Fibroblast of skin of scalp (primary cell): ENCODE results near the gene PDILT.

ENCODE experiments used
- DNase-seq: peaks from one replicate; pipeline ENCODE4 v3.0.0-alpha.2; 2013

PDILT gene

DNA sequence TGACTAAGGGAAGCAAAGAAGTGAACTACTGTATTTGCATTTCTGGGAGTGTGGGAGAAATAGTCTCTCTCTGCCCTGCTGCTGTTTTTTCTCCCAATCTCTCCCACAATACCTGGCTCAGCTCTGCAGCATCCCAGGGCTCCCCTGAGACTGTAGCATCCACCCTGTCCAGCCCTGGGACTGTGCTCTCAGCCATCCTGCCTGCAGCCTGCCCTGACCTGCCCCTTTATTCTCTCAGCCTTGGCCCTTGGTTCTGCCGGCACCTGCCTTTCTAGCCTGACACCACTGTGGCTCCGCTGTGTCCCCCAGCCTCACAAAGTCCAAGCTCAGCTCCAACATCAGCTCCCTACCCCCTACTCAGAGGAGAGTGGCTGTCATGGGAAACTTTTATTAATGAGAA lies 1.9 kb downstream of the PDILT start:
- DNase-seq = no peak

DNA sequence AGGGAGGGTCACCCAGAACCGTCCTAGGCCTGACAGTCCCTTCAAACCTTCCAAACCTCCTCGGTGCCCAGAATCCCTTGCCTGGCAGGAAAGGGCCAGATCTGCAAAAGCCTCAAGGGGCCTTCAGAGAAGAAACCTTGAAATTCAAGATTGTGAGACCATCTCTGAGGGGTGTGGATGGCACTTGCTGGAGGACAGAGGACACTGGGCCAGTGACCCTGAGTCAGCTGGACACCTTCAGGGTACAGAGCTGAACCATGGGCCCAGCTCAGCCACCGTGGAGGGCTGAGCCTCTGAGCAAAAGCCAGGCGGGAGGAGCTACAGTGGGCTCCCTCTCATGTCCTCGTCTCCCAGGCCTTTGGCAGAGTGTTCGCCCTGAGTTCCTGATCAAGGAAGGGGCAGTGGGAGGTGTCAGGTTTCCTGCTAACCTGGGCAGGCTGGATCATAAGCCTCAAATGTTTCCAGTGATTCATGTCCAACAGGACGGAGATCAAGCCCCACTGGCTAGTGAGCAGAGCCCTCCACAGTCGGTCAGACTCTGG lies 3.0 kb downstream of the PDILT start:
- no peak for DNase-seq

DNA sequence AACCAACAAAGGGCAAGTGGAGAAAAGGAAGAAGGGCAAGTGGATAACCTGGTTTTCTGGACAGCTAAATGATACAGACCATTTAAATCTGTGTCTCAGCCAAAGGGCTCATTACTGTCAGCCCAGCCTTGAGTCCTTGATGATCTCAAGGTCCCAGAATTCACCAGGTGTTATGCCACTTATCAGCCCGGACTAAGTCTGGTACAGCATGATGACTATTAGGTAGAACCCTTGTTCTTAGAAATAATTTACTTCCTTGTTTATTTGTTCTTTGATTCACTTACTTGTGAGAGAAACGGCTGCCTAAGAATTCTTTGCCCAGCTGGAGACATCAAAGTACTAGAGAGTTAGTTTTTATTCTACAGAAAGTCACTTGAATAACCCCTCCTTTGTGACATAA lies 3.5 kb downstream of the PDILT start:
- DNase-seq = no peak

DNA sequence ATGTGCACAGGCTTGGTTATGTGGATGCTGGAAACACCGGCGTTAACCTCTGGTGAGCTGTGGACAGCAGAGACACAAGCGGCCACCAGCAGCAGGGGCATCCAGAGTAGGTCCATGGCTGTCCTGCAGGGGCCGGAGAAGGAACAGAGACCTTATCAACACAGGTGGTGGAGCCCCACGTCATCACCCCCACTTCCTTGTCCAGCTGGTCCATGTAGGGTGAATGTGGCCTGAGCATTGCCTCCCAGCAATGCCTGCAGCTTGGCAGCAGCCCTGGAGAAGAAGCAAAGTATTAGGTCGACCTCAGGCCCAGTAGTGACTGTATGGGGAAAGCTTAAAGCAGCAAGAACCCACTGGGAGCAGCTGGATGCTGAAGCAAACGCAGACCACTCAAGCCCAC lies 5.4 kb downstream of the PDILT start:
- DNase-seq = no peak

DNA sequence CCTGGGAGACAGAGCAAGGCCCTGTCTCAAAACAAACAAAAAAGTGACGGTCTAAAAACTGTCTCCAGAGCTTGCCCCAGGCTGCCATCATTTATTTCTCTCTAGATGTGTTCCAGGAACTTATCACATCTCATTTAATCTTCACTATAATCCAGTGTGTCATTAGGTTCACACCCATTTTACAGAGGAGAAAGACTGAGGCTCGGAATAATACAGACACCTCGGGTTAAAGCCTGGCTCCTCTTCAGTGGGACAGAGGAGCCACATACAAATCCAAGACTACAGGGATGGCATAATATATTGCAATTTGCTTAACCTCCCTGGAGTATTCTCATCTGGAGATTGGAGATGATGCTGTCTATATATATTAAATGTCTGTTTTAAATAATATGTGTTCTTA lies 5.9 kb downstream of the PDILT start:
- no peak for DNase-seq

DNA sequence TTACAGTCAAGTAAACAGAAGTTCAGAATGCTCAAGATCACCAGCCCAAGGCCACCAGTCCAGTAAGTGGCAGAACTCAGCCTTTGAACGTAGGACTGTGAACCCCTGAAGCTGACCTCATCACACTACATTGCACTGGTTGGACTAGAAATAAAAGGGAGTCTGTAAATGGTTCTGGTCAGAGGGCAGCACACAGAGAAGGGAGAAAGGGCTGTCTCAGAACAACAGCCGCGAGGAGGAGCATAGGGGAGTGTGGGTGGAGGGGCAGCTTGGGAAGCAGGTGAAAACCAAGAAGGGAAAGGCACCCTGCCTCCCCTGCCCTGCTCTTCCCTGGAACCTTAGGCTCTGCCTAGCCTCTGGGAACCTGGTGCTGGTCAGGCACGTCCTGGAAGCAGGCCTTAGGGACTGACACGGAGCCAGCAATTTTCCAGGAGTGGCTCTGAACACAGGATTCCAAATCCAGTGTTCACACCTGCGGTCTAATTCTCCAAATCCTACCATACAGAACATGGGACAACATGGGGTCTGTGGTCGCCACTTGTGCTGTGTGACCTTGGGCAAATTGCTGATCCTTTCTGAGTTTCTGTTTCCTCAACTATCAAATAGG lies 7.0 kb downstream of the PDILT start:
- DNase-seq = no peak

DNA sequence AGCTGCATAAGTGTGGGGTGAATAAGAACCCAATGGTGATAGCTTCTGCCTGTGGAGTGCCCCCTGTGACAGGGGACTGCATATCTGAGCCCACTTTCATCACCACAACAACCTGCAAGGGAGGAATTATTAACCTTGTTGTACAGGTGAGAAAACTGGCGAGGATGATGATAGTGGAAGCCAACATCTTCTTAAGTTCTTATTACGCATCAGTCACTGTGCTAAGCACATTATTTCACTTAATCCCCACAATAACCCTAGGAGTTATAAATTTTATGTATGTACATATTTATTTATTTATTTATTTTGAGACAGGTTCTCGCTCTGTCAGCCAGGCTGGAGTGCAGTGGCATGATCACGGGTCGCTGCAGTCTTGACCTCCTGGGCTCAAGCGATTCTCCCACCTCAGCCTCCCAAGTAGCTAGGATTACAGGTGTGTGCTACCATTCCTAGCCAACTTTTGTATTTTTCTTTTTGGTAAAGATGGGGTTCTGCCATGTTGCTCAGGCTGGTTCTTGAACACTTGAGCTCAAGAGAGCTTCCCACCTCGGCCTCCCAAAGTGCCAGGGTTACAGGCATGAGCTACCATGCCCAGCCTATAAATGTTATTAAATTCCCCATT lies 7.6 kb downstream of the PDILT start:
- DNase-seq = no peak

DNA sequence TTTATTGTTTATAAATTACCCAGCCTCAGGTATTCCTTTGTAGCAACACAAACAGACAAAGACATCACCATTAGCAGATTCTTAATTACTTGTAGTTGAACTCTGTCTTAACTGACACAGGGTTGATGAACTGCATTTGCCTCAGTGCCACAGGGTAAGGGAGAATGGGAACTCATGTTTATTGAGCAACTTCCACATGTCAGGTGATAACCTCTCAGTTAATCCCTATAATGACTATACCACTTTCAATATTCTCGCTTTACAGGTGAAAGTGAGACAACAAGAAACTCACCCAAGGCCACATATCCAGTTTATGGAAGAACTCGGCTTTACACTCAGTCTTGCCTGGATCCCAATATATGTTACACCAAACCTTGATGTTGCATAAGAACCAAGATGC lies 8.6 kb downstream of the PDILT start:
- no peak for DNase-seq

DNA sequence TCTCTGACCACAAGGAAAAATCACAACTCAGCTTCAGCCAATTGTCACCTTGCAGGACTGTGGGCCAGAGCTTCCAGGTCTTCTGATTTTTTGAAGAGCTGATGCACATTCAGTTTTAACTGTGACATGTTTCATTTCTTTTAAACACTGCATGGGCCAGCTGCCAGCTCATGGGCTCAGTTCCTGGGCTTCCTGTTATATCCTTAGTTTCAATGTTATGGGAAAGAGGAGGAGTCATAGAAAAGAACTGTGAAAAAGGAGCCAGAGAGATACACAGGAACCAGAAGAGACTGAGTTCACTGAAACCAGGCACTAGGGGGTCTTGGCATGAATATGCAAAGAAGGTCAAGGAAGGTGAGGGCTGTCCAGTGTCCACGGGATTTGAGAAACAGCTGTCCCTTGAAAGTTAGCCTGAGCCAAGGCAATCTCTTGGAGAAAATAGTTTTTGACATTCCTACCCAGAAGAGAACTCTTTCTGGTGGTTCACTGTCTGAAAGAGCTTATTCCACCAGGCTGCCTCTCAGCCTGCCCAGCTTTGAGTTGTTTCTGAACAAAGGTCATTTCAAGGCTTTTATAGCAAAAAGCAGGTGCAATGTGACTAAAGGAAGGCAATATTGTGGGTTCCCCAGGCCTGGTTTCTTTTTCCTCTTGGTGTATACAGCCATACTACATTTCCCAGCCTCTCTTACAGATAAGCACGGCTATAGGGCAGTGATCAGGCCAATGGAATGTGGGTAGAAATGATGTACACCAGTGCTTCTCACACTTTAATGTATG lies 10.5 kb downstream of the PDILT start:
- DNase-seq = no peak

DNA sequence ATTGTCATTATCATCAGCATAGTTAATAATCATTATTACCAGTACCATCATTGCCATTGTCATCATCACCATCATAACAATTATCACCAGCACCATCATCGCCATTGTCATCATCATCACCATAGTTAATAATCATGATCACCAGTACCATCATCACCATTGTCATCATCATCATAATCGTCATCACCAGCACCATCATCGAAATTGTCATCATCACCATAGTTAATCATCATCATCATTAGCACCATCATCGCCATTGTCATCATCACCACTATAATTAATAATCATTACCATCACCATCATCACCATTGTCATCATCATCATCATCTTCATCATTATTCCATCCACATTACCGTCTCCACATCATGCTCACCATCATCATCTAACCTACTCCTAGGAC lies 13.5 kb downstream of the PDILT start:
- DNase-seq = no peak

DNA sequence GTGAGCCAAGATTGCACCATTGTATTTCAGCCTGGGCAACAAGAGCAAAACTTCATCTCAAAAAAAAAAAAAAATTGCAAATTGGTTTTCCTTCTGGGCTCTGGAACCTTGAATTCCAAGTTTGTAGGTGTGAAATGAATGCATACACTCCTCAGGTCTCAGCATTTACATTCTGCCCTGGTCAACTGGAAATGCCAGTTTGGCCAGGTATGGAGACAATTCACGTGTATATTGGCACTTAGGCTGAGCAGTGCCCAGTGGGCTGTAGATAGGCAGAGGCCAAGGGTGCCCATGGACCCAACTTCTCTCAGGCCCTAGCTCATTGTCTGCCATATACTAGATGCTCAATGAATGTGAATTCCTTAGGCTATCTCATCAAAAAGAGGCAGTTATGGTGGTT lies 15.7 kb downstream of the PDILT start:
- no peak for DNase-seq

DNA sequence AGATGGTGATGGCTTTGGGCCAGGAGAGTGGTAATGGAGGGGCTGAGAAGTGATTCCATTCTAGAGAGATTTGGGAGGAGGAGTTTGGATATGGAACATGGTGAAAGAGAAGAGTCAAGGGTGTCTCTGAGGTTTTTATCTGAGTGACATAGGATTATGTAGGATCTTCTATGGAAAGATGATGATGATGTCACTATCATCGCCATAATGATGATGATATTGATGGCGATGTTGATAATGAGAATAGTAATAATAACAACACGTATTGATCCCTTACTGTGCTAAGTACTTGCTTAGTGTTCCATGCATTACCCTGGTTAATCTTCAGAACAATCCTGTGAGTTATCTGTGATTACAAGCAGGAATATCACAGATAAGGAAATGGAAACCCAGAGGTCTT lies 16.6 kb downstream of the PDILT start:
- DNase-seq = no peak

DNA sequence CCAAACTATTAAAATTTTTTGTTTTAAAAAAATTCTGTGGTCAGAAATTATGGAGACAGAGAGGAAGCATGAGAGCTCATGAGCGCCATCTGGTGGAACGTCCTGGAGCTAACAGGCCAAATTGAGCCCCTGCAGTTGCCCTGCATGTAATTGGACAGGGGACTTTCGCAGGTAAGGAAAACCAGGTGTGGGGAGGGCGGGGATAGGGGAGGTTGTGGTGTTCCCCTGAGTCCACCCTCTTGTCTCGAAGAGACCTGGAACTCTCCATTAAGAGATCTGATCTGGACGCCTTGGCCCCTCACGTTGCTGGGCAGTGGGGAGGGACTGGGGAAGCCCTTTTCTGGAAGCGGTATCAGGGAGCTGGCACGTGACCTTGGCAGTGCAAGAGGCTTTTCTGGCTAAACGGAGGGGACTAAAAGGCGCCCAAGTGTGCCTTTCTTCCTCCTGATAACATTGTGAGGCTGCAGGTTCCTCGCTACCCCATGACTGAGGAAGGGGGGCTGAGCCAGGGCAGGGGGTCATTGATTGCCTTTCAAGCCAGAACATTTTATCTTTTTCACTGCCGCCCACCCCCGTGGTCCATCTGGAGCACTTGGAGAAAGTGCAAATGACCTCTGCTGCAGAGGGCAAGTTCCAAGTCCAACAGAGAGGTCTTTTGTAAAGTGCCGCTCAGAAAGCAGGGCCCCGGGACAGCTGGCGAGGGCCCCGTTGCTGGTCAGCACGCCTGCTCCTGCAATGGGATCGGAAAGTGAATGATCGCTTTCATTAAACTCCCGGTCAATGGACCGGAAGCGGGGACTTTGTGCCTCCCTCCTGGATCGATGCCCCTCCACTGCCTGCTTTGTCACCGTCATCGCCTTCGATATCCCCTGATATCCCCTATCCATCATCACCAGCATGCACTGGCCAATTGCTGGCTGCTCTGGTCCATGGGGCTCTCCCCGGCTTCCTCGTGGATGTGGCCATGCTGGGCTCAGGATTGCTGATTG lies 18.4 kb downstream of the PDILT start:
- peak; percentile 39 for DNase-seq

DNA sequence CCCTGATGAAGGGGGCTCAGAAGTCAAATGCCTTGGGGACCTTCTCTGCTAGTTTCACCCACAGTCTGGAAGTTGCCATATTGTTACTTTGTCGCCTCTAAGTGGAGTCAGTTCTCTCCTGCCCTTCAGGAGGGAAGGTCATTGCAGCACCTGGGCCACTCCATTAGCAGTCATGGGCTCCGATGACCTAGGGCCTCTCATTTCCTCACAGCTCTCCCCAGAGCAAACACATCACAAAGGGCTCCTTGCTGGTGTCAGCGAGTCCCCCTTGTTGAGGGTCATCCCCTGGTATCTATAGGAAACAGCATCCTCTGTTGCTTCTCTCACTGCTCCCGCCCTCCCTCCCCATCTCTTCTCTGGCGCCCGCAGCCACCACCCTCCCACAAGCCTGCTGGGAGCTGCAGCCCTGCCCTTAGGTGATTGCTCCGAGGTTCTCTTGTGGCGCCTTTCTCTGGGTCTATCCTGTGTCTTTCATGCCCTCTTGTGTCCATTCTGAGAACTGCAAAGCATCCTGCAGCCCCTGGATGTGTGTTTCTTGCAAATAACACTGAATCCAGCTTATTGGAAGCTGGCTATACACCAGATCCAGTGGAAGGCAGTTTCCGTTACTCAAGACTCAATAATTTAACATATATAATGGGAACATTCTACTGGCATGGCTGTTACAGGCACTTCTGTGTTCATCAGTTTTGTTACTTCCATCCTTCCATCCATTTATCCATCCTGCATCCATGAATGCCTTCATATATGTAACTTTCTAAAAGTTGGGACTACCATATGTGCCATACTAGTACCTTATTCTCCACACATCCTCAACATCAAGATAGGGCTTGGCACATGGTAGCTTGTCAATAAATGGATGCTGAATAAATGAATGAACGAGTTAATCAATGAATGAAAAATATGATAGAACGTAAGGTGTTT lies 21.2 kb downstream of the PDILT start:
- DNase-seq = peak; percentile 49

DNA sequence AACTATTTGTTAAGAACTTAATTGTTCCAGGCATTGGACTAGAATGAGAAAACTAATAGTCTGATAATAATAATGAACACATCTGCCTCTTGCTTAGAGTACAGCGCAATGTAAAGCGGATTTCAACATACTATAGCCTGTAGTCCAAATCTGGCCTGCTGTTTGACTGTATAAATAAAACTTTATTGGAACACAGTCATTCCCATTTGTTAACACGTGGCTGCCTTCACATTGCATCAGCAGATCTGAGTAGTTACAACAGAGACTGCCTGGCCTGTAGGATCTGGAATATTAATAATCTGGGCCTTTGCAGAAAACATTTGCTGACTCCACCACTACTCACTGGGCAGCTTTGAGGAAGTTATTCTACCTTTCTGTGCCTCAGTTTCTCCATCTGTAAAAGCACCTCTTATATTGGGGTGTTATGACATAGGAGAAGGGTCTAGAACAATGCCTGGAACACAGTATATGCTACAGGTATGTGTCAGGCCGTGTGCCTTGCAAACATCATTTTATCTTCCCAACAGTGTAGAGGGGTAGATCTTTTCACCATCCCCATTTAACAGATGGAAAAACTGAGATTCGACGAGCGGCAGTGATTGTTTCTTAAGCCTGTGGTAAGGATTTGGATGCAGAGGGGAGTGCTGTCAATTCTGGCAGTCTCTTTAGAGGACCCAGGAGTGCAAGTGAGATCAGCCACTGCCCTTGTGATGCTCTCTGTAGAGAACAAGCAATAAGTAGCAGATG lies 22.2 kb downstream of the PDILT start:
- no peak for DNase-seq

DNA sequence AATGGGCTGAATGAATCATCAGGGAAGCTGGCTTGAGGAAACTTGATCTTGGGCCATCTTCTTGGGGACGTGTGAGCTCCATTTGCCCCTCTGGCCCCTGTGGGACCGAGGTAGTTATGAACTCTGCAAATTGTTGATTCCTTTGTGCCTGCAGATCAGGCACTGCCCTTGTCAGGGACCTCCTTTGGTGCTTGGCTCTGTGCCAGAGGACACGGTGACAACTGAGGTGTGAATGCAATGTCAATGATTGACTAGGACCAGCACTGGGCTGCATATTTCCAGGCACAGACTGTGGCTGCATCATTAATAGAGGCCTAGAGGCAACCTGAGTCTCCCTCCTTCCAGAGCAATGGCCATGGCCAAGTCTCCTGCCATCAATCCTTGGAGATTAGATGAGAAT lies 23.8 kb downstream of the PDILT start:
- DNase-seq = no peak

DNA sequence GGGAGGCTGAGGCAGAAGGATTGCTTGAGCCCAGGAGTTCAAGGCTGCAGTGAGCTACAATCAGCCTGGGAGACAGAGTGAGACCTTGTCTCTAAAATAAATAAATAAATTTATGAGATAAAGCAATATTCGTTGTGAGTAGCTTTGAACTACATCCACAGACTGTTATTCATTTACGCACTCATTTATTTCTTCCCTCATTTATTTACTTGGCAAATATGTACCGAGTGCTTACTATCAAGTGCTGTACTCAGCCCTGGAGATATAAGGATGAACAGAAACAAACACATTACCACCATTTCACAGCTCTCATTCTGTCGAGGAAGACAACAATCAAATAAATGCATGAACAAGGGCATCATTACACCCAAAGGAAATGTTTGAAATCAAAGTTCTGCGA lies 27.4 kb downstream of the PDILT start:
- DNase-seq = no peak

DNA sequence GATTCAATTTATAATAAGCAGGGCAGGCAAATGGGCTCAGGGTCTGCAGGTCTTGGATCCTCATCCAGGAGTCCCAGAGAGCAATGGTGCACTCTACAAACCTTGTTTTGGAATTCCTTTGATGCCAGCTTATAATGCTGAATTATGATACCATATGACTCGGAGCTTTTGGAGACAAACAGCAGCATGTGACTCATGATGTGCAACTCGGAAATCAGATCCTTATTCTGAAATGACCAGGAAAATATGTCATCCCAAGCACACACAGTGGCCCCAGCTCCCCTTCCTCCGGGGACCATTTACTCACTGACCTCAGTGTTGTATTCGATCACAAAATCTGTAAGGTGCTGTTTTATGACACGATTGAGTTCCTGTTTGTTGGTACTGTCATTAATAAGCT lies 31.8 kb downstream of the PDILT start:
- DNase-seq = no peak

DNA sequence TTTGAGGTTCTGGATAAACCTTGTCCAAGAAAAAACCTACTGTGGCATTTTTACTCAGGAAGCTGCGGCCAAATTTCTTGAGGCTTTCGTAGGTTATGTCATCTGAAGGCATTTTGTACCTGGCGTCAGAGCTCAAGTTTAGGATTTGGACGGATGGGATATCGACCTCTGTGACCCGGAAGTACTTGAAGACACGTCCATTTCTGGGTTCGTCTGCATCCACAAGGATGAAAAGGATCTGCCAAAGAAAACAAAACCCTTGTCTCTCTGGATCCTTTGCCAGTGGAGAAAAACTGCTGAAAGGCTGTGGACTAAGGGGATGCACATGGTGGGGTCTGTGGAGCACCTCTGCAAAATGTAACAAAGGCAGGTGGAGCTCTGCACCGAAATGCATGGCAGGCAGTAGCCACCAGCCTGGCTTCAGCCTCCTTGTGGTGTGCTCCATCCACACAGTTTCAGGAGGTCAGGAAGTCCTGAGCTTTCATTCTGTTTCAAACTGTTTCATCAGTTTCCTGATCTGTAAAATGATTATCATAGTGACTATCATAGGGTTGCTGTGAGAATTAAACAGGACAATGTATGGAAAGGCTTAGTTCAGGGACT lies 35.0 kb downstream of the PDILT start:
- no peak for DNase-seq

DNA sequence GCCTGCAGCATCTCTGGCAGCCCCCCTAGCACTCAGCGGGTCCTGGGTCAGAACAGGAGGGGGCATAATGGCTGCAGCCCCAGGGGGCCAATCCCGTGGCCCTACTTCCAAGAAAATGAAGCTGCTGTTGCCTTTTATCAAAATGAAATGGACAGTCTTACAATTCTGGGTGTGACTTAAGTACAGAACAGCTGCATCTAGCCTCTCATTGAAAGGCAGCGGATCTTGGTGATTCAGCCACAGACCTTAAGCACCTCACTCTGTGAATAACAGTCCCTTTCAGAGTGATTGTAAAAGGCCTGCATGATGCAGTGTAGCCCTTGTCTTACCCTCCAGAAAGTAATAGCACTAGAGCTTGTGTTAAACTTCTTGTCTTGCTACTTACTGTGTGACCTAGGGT lies 40.5 kb downstream of the PDILT start:
- no peak for DNase-seq
